ENCODE results near the gene RTF1.
"Not testable (repeated sequence)": the region's sequence is repeated elsewhere in the genome, so short reads cannot be mapped to it uniquely, and the experiment has no call there.

Gene RTF1

DNA sequence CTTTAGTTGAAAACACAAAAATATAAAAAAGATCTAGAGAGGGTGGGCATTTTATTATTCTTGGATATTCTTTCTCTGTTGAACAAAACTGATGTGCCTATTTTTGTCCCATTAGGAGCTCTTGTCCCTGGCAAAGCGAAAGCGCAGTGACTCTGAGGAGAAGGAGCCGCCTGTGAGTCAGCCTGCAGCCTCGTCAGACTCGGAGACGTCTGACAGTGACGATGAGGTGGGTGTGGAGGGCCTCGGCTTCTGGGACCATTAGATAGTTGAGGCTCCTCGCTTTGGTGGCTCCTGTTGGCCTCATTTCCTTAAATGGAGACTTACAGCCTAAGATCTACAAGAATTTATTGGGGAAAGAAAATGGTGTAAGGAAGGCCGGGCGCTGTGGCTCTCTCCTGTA, 21.3 kb downstream of the RTF1 start:
- DNase-seq, result no peak

GRCh38 chr15:41438745-41439144, 21.9 kb downstream of the RTF1 start:
- not testable (repeated sequence) for DNase-seq

- DNase-seq, result no peak
Measured at GRCh38 chr15:41443275-41443674, 26.4 kb downstream of the RTF1 start.

DNA sequence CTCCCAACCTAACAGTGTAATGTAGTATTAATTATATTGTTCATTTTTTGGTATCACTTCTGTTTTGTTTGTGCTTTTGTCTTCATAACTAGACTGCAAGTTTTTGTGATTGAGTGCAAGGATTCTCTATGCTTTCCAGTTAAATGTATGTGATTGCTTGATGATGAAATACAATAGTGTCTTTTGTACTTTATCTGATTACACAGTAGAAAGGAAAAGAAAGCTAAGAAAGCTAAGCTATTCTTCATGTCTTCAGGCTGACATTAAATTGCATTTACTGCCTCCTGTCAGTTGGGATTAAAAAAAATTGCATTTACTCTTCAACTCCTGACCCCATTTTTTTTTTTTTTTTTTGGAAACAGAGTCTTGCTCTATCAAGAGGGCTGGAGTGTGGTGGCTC, 28.5 kb downstream of the RTF1 start:
- DNase-seq, result no peak

- no peak for DNase-seq
Measured at GRCh38 chr15:41462084-41462795, 45.3 kb downstream of the RTF1 start.

DNA sequence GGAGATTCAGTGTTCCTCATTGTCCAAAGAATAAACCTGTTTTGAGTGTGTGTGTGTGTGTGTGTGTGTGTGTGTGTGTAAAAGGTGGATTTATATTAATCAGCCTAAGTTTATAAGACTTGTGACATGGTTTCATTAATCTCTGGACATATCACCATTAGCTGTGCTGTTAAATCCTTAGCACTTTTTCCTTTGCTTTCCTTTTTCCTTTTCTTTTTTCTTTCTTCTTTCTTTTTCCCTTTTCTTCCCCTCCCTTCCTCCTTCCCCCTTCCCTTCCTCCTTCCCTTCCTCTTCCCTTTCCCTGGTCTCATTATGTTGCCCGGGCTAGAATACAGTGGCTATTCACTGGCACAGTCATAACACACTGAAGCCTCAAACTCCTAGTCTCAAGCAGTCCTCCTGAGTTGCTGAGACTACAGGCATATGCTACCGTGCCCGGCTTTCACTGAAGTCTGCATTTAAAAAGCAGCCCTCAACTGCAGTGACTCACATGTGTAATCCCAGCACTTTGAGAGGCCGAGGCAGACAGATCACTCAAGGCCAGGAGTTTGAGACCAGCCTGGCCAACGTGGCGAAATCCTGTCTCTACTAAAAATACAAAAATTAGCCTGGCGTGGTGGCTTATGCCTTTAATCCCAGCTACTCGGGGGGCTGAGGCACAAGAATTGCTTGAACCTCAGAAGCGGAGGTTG, 48.1 kb downstream of the RTF1 start:
- DNase-seq, result no peak

GRCh38 chr15:41465822-41466421, 49.0 kb downstream of the RTF1 start:
- no peak for DNase-seq

- no peak for DNase-seq
Measured at GRCh38 chr15:41466711-41467110, 49.8 kb downstream of the RTF1 start.

GRCh38 chr15:41469644-41470043, 52.7 kb downstream of the RTF1 start:
- DNase-seq, result not testable (repeated sequence)

DNA sequence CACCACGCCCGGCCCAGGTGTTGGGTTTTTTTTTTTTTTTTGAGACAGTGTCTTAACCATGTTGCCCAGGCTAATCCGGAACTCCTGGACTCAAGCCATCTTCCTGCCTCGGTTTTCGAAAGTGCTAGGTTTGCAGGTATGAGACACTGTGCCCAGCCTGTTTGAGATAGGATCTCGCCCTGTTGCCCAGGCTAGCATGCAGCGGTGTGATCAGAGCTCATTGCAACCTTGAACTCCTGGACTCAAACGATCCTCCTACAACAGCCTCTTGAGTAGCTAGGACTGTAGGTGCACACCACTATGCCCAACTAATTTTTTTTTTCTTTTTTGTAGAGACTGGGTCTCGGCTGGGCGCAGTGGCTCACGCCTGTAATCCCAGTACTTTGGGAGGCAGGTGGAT, 56.5 kb downstream of the RTF1 start:
- DNase-seq, result no peak

GRCh38 chr15:41474436-41474835, 57.5 kb downstream of the RTF1 start:
- DNase-seq, result no peak

DNA sequence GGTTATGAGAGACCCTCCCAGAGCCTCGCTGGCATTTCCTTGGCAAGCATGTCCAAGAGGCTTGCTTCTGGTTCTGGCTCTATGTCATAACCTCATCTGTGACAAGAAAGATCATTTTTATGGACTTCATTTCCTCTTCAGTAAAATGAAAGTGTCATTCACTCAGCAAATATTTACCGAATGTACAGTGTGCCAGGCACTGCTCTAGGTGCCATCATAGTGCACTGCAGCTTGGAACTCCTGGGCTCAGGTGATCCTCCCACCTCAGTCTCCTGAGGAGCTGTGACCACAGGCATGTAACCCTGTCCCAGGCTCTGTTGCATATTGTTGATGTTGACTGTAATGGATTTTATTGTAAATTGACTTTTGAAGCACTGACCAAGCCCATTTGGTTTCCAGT, 58.0 kb downstream of the RTF1 start:
- no peak for DNase-seq

GRCh38 chr15:41476416-41477048, 59.6 kb downstream of the RTF1 start:
- no peak for DNase-seq

- no peak for DNase-seq
Measured at GRCh38 chr15:41480396-41481140, 63.7 kb downstream of the RTF1 start.

GRCh38 chr15:41482110-41482877, 65.4 kb downstream of the RTF1 start:
- no peak for DNase-seq

DNA sequence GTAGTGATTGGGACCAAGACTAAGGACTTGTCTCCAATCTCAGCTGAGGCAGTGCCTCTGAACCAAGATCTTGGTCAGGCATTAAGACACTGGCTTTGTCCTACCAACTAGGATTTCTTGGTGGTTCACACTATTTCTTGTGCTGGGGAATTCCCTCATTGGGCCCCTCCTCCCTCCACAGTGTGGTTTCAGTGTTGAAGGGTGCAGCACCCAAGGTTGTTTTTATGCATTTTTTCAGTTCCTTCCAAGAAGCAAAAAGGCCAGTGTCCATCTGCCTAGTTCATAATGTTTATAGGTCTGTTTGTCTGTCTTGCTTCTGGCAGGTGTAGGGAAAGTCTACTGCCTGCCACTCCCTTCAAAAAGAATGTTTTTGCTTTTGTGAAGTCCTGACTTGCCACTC, 66.2 kb downstream of the RTF1 start:
- DNase-seq, result peak in 1 of 2 experiments; percentile 55

GRCh38 chr15:41483519-41483918, 66.6 kb downstream of the RTF1 start:
- peak in 1 of 2 experiments; percentile 20 for DNase-seq

DNA sequence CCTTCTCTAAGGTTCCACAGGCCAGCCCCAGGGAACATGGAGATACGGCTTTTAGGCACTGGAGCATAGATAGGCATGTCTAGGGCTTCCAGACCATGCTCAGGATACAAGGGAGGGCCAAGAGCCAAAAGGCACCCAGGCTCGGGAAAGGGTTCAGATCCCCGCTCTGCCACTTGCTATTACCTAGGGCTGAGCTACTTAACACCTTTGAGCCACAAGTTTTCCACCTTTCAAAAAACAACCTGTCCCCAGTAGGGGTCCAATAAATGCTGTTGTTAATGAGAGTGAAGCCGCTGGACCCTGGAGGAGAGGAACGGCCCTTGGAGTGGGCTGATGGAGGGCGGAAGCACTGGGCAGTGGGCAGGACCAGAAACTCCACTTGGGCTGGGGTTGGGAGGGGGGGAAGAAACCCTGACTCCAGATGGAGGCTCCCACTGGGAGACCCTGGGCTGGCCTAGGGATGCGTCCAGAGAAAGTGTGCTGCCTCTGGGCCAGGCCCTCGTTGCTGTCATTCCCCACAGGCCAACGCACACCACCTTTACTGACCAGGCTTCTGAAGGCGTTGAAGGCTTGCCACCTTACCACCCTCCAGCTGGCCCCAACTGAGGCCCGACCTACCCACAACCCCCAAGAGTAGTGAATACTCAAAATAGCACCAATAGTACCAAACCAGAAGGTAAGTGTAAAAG, 68.2 kb downstream of the RTF1 start:
- DNase-seq, result no peak

DNA sequence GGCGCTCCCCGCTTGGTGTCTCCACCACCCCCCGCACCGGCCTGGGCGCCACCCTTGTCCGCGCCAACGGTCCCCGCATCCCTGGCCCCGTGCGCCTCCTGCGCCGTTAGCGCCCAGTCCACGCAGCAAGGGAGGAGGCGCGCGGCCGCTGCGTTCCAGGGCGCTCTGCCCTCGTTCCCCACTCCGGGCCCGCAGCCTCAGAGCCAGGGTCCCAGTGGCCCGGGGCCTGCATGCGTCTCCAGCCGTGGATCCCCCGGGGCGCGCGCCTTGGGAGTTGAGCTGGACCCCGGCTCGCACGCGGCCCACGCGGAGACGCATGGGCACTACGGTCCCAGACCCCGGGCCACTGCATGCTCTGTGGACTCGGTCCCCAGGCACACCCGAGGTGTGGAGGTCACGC, 69.4 kb downstream of the RTF1 start:
- DNase-seq, result no peak

DNA sequence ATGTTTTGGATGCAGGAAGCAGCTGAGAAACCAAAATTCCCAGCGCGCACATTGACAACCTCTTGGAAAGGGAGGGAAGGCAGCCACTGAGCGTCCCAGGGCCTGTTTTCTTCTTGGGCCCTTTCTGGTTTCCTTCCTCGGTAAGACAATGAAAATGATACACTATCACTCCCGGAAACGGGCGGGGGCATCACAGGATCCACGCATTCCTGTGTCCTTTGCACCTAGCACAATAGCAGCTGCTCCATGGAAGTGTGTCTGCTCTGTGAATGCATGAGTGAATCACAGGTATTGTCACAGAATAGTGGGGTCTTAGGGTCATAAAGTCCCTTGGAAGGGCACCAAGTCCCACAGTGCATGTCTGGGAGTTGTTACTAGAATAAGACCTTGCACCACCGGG, 70.5 kb downstream of the RTF1 start:
- DNase-seq, result no peak

DNA sequence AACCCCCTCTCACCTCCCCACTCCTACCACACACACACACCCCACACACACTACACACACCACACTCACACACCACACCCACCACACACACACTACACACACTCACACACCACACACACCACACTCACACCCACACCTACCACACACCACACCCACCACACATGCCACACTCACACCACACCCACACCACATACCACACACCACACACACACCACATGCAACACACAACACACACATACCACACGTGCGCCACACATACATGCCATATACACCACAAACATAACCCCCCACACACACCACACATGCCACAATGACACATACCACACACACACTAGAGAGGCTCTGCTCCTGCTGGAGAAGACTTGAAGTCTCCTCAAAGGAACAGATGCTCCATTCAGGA, 70.9 kb downstream of the RTF1 start:
- DNase-seq, result peak; percentile 72 to 77

DNA sequence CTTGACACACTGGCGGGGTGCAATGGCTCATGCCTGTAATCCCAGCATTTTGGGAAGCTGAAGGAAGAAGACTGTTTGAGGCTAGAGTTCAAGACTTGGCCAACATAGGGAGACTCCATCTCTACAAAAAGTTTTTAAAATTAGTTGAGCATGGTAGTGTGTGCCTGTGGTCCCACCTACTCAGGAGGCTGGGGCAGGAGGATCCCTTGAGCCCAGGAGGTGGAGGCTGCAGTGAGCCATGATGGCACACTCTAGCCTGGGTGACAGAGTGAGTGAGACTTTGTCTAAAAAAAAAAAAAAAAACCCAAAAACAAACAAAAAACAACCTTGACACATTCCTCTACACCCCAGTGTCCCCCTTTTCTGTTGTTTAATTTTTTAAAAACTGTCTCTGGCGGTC, 72.7 kb downstream of the RTF1 start:
- DNase-seq, result no peak

All from activated T-cell treated with anti-CD3 and anti-CD28 coated beads, Interleukin-2, amount 50 U/mL, for 48 hours (primary cell).